HepG2 (cell line): ENCODE results near the gene BMP6. TPM values are rescaled to one million over a fixed set of nuclear protein-coding genes. Genes with fewer than 3 reads are reported as not detected.

ENCODE experiments used
- ATAC-seq: fragments of 200-7000 bp; cut with Tn5 transposase; 3 replicates; pipeline ENCODE4 v1.9.1; 2020; ENCODE audit warnings: mild to moderate bottlenecking, moderate library complexity
- BruUV-seq: library from RNA; stranded (reverse); fragments of 400-500 nt; replicated peaks from 2 replicates; lab custom pipeline; 2021; lab: Mats Ljungman, UMichigan
- CTCF ChIA-PET: fragments of 300-600 bp; formaldehyde crosslinking; extraction: SDS; loops from one replicate; lab custom pipeline; 2021; ENCODE audit warnings: low total read pairs, inconsistent platforms, low intra/inter-chr PET ratio; lab: Yijun Ruan, JAX
- POLR2A ChIA-PET: fragments of 350-600 bp; sonication (Branson Sonifier 250); formaldehyde crosslinking; loops from one replicate; lab custom pipeline; 2020; ENCODE audit warnings: antibody characterized with exemption, inconsistent platforms; lab: Yijun Ruan, JAX
- DNase-seq: peaks from one replicate; pipeline ENCODE4 v3.0.0-alpha.2; 2015; ENCODE audit warnings: low spot score
- FAIRE-seq: peaks from 3 replicates; lab custom pipeline; 2011; peaks lifted over from hg19 to GRCh38; lab: Jason Lieb, UNC
- H2AFZ ChIP-seq: one replicate; pipeline ENCODE4 v1.6.1; 2011; ENCODE audit warnings: low read length, inconsistent platforms
- H3K27ac ChIP-seq: fragments of 300-600 bp; 3 replicates; pipeline ENCODE4 v1.8.0; 2011; ENCODE audit warnings: mixed run types, mild to moderate bottlenecking, mixed read lengths, low read length, inconsistent platforms; ENCODE audit not compliant: insufficient read depth; ENCODE audit errors: extremely low read length
- H3K27me3 ChIP-seq, 2 experiments: fragments of 200-600 bp in 1 of 2; 2 replicates in 1 of 2; 3 replicates in 1 of 2; pipeline versions ENCODE4 v1.6.0 to v1.8.0; 2011; ENCODE audit warnings: low read length in 2 of 2, mild to moderate bottlenecking in 2 of 2, moderate library complexity in 2 of 2, inconsistent platforms in 1 of 2; ENCODE audit not compliant: insufficient read depth in 2 of 2, control insufficient read depth in 1 of 2
- H3K36me3 ChIP-seq, 2 experiments: fragments of 200-600 bp in 1 of 2; replicated peaks in 1 of 2; 2 replicates in 1 of 2; 3 replicates in 1 of 2; pipeline versions ENCODE4 v1.5.1 to v1.8.0; 2011; ENCODE audit warnings: low read length in 2 of 2, inconsistent platforms in 1 of 2; ENCODE audit not compliant: insufficient read depth in 2 of 2, control insufficient read depth in 1 of 2
- H3K4me1 ChIP-seq: 2 replicates; pipeline ENCODE4 v1.5.1; 2012; ENCODE audit warnings: low read length, inconsistent platforms; ENCODE audit not compliant: insufficient read depth
- H3K4me2 ChIP-seq: 2 replicates; pipeline ENCODE4 v1.6.0; 2011; ENCODE audit warnings: low read depth, low read length, inconsistent platforms
- H3K4me3 ChIP-seq, 3 experiments: fragments of 200-600 bp in 1 of 3; sonication (generic), shearing (Covaris generic) in 1 of 3; replicated peaks in 1 of 3; 2 replicates each; pipeline ENCODE4 v1.5.1; 2011 to 2016; ENCODE audit warnings: low read length in 3 of 3, inconsistent platforms in 2 of 3, low read depth in 2 of 3, mild to moderate bottlenecking in 2 of 3, control low read depth in 1 of 3, mixed read lengths in 1 of 3; ENCODE audit not compliant: insufficient read depth in 1 of 3
- H3K79me2 ChIP-seq: one replicate; pipeline ENCODE4 v1.6.1; 2011; ENCODE audit warnings: low read length, inconsistent platforms; ENCODE audit not compliant: insufficient read depth
- H3K9ac ChIP-seq: 2 replicates; pipeline ENCODE4 v1.6.0; 2011; ENCODE audit warnings: mild to moderate bottlenecking, low read depth, low read length, inconsistent platforms; ENCODE audit not compliant: insufficient read depth
- H3K9me3 ChIP-seq: 2 replicates; pipeline ENCODE4 v1.5.1; 2012; ENCODE audit warnings: mild to moderate bottlenecking, low read length
- H4K20me1 ChIP-seq: 2 replicates; pipeline ENCODE4 v1.6.0; 2011; ENCODE audit warnings: inconsistent platforms, mild to moderate bottlenecking, low read length, moderate library complexity; ENCODE audit not compliant: insufficient read depth
- BCL3 ChIP-seq: sonication (generic); formaldehyde crosslinking; IDR thresholded peaks from 2 replicates; pipeline ENCODE4 v1.5.1; 2020; ENCODE audit warnings: mild to moderate bottlenecking, missing genetic modification reagents, moderate library complexity
- CCDC6 ChIP-seq: sonication (generic); formaldehyde crosslinking; IDR thresholded peaks from 2 replicates; pipeline ENCODE4 v1.8.1; 2022; ENCODE audit warnings: mild to moderate bottlenecking, missing genetic modification reagents, moderate library complexity
- KLF13 ChIP-seq: sonication (generic); formaldehyde crosslinking; IDR thresholded peaks from 2 replicates; pipeline ENCODE4 v1.4.0; 2020; ENCODE audit warnings: mild to moderate bottlenecking, missing genetic modification reagents
- RAD51 ChIP-seq: fragments of 450-650 bp; IDR thresholded peaks from 2 replicates; pipeline ENCODE4 v1.6.1; 2016; ENCODE audit warnings: borderline replicate concordance
- WGBS: methylation state at CpG from one replicate; pipeline ENCODE4 v1.1.6; 2017; ENCODE audit warnings: low lambda C conversion rate; 5-methylcytosine and 5-hydroxymethylcytosine counted together
- in situ Hi-C: cut with HindIII; loops from 2 replicates; pipeline ENCODE4 v1.10.0; 2017; ENCODE audit warnings: low pct_unique_long_range_greater_than_20kb; ENCODE audit not compliant: extremely low pct_ligation_motif_present
- intact Hi-C: fragments of 100-400 bp; cut with micrococcal nuclease; formaldehyde crosslinking; loops from one replicate; pipeline ENCODE4 v1.10.0; 2022; ENCODE audit not compliant: unreplicated experiment
- polyA plus RNA-seq, 8 experiments: library from polyadenylated mRNA; depleted of rRNA in 3 of 8; stranded (reverse) in 7 of 8; unstranded in 1 of 8; fragments of >200 nt; fragmentation: Illumina TruSeq in 4 of 8; extraction: Trizol in 4 of 8; gene quantifications; 2 replicates each; pipeline versions ENCODE4 v1.2.1 to v1.2.3, GENCODE V29; 2011 to 2016; ENCODE audit warnings: low read depth in 4 of 8, missing spikeins in 1 of 8, mixed read lengths in 1 of 8; ENCODE audit not compliant: insufficient read depth in 1 of 8
- total RNA-seq, 5 experiments: library from RNA; depleted of rRNA; stranded (reverse); fragments of >200 nt; fragmentation: Illumina TruSeq; extraction: Trizol; gene quantifications; 2 replicates each; pipeline ENCODE4 v1.2.3, GENCODE V29; 2016; ENCODE audit warnings: low read depth in 1 of 5

Gene BMP6
- total and polyA plus RNA-seq, 2 of the 13 experiments (the other 11 are each of a cell fraction or from before 2014, with no cell fraction given): 0.09 to 0.18 TPM

- Histone ChIP-seq H3K79me2 (no peaks in the 10 kb centered on the region), H3K4me1 (no peaks in the 10 kb centered on the region), H3K9me3 (no peaks in the 10 kb centered on the region), H2AFZ (no peak overlapping the region), H4K20me1 (no peaks in the 10 kb centered on the region), H3K4me2 (no peak overlapping the region), H3K36me3 (no peaks in the 10 kb centered on the region), H3K9ac (no peak overlapping the region), H3K27ac (no peak overlapping the region), H3K27me3 (peaks cover 1 to 55% of the 10 kb centered on the region in 2 experiments; a peak in 4 of 5 replicates), H3K4me3 (no peak overlapping the region)
- FAIRE-seq (no peak), ATAC-seq (no peak), DNase-seq (no peak)
- CTCF ChIA-PET: no interaction called here
- POLR2A ChIA-PET: no interaction called here
- 1% methylated on average over 7 of the region's 7 CpGs for WGBS
- TF ChIP-seq BCL3 (CRISPR knock-in tag) (no peak), KLF13 (CRISPR knock-in tag) (no peak), CCDC6 (CRISPR knock-in tag) (no peak)
- in situ Hi-C loops (no loop called here), intact Hi-C loops (no loop called here)
- no TSS peak for BruUV-seq
Observed at GRCh38 chr6:7785243-7786035, 59.5 kb downstream of the BMP6 start.

GRCh38 chr6:7786214-7786661 lies 60.3 kb downstream of the BMP6 start:
- intact Hi-C loops: no loop called here
- Histone ChIP-seq H3K9me3 (no peaks in the 10 kb centered on the region), H3K27ac (no peak overlapping the region), H2AFZ (no peak overlapping the region), H3K27me3 (peaks cover 3 to 63% of the 10 kb centered on the region in 2 experiments; a peak in 4 of 5 replicates), H3K4me2 (no peak overlapping the region), H3K4me3 (no peak overlapping the region), H4K20me1 (no peaks in the 10 kb centered on the region), H3K4me1 (no peaks in the 10 kb centered on the region), H3K79me2 (no peaks in the 10 kb centered on the region), H3K36me3 (no peaks in the 10 kb centered on the region), H3K9ac (no peak overlapping the region)
- FAIRE-seq (no peak), DNase-seq (no peak), ATAC-seq (no peak)
- POLR2A ChIA-PET: no interaction called here
- in situ Hi-C loops: no loop called here
- no peak for TF ChIP-seq RAD51
- WGBS: 0% methylated on average over 3 of the region's 3 CpGs
- no TSS peak for BruUV-seq
- CTCF ChIA-PET: no interaction called here
